Measurements from ENCODE around the gene C17orf113.

DNA sequence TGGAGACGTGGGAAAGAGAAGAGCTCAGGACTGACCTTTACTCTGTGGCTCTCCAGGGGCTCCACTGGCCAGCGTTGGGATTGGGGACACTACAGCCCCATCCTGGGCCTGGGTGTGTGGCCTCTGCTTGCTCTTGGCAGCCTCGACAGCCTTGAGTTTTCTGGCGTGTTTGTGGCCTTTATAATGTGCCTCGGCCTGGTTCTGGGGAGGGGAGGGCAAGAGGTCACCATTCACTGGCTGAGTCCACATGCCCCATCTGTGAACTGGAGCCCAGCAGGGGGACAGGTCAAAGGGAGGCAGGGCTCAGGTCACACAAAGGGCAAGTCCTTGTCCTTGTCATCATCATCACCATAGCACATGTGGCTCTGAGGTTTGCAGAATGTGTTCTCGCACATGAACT, 18.8 kb downstream of the C17orf113 start:
- TF ChIP-seq NFIC (IDR thresholded peaks at IDR 0.05) (no peak), CEBPB (IDR thresholded peaks at IDR 0.05) (no peak), YY1 (IDR thresholded peaks at IDR 0.05; ENCODE audit: low read depth) (no peak)

Data from Ishikawa (cell line).